Uterus (tissue), 4 donors: ENCODE results near the gene FIBCD1. TPM values are rescaled to one million over a fixed set of nuclear protein-coding genes. Genes with fewer than 3 reads are reported as not detected.

Source experiments
- DNase-seq, 2 donors: peaks; one replicate each; pipeline ENCODE4 v3.0.0-alpha.2; 2019 to 2020
- H3K27ac ChIP-seq, 2 donors: fragments of 200-600 bp; sonication (generic); 1 replicate in 1 of 2; 2 replicates in 1 of 2; pipeline ENCODE4 v1.5.1; 2016 to 2018
- H3K27me3 ChIP-seq, 2 donors: fragments of 200-600 bp; sonication (generic); one replicate each; pipeline ENCODE4 v1.5.1; 2018 to 2019; ENCODE audit warnings: control low read depth in 1 of 2
- H3K36me3 ChIP-seq, 2 donors: fragments of 200-600 bp; sonication (generic); one replicate each; pipeline ENCODE4 v1.5.1; 2019; ENCODE audit warnings: control low read depth in 1 of 2
- H3K4me1 ChIP-seq, 2 donors: fragments of 200-600 bp; sonication (generic); one replicate each; pipeline ENCODE4 v1.5.1; 2018 to 2019; ENCODE audit warnings: control low read depth in 1 of 2
- H3K4me3 ChIP-seq, 2 donors: fragments of 200-600 bp; sonication (generic); 1 replicate in 1 of 2; 2 replicates in 1 of 2; pipeline ENCODE4 v1.5.1; 2018 to 2019; ENCODE audit warnings: mild to moderate bottlenecking in 1 of 2
- H3K9me3 ChIP-seq, 2 donors: fragments of 200-600 bp; sonication (generic); one replicate each; pipeline ENCODE4 v1.5.1; 2019; ENCODE audit warnings: control low read depth in 1 of 2
- CTCF ChIP-seq, 4 experiments: fragments of 200-600 bp in 2 of 4; fragments of 450-650 bp in 2 of 4; sonication (generic) in 2 of 4; IDR thresholded peaks; one replicate each; pipeline ENCODE4 v1.5.1; 2016 to 2019; ENCODE audit warnings: antibody characterized with exemption in 4 of 4, mild to moderate bottlenecking in 2 of 4, moderate library complexity in 1 of 4
- POLR2A ChIP-seq, 2 donors: fragments of 450-650 bp; IDR thresholded peaks; one replicate each; pipeline ENCODE4 v1.6.1; 2016; ENCODE audit warnings: antibody characterized with exemption in 2 of 2, mild to moderate bottlenecking in 1 of 2, moderate library complexity in 1 of 2
- intact Hi-C: fragments of 100-400 bp; cut with DNase I; formaldehyde crosslinking; loops from one replicate; pipeline ENCODE4 v1.15.1; 2023; ENCODE audit warnings: low total_unique reads
- total RNA-seq, 4 donors: library from RNA; depleted of rRNA in 3 of 4; stranded (reverse); fragments of >200 nt in 3 of 4; gene quantifications; one replicate each; pipeline versions ENCODE4 v1.1.0 to v1.2.4, GENCODE V29; 2014 to 2023
- donor health status: DM: yes; HTN: yes; CAD: no.

Gene FIBCD1
- total RNA-seq, 4 donors from 2014 or later = 0.29 TPM; not detected in 3

- TF ChIP-seq POLR2A (IDR thresholded peaks at IDR 0.05) (no peak), CTCF (IDR thresholded peaks at IDR 0.05) (no peak)
- Histone ChIP-seq H3K27ac (no peak overlapping the region), H3K4me3 (no peak overlapping the region), H3K9me3 (no peaks in the 10 kb centered on the region), H3K27me3 (peaks cover 17 to 23% of the 10 kb centered on the region in 2 donors), H3K4me1 (peaks cover 0 to 19% of the 10 kb centered on the region in 2 donors), H3K36me3 (no peaks in the 10 kb centered on the region)
- DNase-seq = no peak
- intact Hi-C loops = loop anchor here (5.0 kb wide), 1 partner anchor 233 kb away; no protein-coding TSS in a partner anchor
These were observed 4.1 kb downstream of the FIBCD1 start for GRCh38 chr9:130934702-130935647.

GRCh38 chr9:130934246-130934645 is 4.8 kb downstream of the FIBCD1 start:
- TF ChIP-seq CTCF (IDR thresholded peaks at IDR 0.05) = no peak
- no peak for TF ChIP-seq POLR2A (IDR thresholded peaks at IDR 0.05)
- H3K27ac ChIP-seq = no peak overlapping the region
- no peaks in the 10 kb centered on the region for H3K36me3 ChIP-seq
- H3K27me3 ChIP-seq = peaks cover 15 to 22% of the 10 kb centered on the region in 2 donors
- peaks cover 0 to 11% of the 10 kb centered on the region in 2 donors for H3K4me1 ChIP-seq
- DNase-seq = no peak
- intact Hi-C loops = no loop called here
- no peaks in the 10 kb centered on the region for H3K9me3 ChIP-seq
- no peak overlapping the region for H3K4me3 ChIP-seq

DNA sequence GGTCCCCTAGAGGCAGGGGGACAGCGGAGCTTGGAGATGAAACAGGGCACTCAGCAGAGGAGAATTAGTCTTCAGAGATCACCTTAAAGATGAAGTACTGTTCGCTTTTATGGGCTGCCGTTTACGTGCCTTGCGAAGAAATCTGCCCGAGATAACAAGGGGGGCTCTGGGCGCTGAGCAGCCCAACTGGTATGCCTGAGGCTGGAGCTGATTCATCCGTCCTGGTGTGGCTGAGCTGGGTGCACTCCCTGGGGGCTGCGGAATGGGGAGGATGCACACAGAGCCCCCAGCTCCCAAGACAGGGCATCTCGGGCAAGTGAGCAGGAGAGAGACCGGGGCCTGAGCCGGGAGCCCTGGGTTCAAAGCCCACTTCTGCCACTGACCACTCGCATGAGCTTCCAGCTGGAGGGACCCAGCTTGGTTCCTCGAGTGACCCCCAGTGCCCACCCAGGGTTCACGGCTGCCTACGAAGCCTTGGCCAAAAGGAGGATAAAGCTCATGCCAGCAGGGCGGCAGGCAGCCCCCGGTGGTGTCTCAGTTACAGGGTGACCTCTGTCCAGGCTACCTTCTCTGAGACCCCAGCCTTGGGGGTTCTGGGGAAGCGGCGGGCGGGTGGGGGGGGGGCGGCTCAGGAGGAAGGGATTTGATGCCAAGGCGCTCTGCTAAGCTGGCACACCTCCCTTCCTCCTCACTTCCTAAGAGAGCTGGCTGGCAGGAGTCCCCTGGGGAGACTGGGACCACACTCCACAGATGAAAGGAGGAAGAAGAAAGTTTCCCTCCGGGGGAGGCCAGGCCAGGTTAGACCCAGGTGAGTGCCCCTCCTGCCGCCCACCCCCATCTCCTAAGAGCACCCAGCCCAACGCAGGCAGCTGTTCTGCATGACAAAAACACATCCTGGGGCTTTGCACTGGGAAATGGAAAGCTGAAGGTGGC is 5.7 kb downstream of the FIBCD1 start:
- DNase-seq = no peak
- no peak overlapping the region for H3K4me3 ChIP-seq
- TF ChIP-seq CTCF (IDR thresholded peaks at IDR 0.05) = no peak
- no peak for TF ChIP-seq POLR2A (IDR thresholded peaks at IDR 0.05)
- intact Hi-C loops = no loop called here
- peaks cover 11 to 22% of the 10 kb centered on the region in 2 donors for H3K27me3 ChIP-seq
- no peaks in the 10 kb centered on the region for H3K36me3 ChIP-seq
- peaks cover 0 to 4% of the 10 kb centered on the region in 2 donors for H3K4me1 ChIP-seq
- H3K9me3 ChIP-seq = no peaks in the 10 kb centered on the region
- no peak overlapping the region for H3K27ac ChIP-seq

DNA sequence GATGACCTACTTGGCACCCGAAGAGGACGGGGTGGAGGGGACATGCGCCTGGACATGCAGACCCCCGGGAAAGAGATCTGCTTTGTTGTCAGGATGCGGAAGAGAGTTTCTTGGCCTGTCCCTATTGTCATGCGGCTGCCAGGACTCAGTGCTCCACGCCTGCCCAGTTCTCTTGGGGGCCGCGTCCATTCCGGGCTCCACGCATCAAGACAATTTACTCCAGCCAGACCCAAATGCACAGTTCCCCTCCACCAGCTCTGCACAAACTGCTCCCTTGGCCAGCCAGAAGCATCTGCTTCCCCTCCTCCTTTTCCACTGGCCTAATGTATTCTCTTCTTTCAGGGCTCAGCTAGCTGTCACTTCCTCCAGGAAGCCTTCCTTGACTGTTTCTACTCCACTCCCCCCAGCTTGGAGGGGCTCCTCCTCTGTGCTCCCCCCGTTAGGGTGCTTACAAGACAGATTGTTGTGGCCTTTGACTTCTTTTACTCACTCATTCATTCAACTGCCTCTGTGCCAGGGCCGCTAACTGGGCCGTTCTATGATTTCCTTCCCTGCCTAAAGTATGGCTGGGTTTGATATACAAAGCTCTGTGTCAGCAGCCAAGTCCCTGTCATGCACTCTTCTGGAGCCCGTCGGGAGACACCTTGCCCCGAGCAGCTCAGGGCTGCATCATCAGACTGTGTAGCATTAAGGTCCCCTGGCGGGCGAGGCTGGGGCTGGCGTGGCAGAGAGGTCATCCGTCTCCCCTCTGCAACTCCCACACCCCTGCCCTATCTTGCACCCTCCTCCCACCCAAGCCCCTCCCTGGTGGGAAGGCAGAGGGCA is 6.6 kb downstream of the FIBCD1 start:
- Histone ChIP-seq H3K9me3 (no peaks in the 10 kb centered on the region), H3K36me3 (no peaks in the 10 kb centered on the region), H3K27ac (no peak overlapping the region), H3K27me3 (peaks cover 5 to 14% of the 10 kb centered on the region in 2 donors), H3K4me3 (no peak overlapping the region), H3K4me1 (no peaks in the 10 kb centered on the region)
- intact Hi-C loops = no loop called here
- no peak for DNase-seq
- TF ChIP-seq CTCF (IDR thresholded peaks at IDR 0.05) (no peak), POLR2A (IDR thresholded peaks at IDR 0.05) (no peak)
